Stimulated activated CD4-positive, alpha-beta T cell treated with anti-CD3 and anti-CD28 coated beads, Interleukin-2, amount 100 ng/mL, for 4 hours (primary cell): ENCODE data around the gene CYP4F2.
"Not testable (repeated sequence)": the region's sequence is repeated elsewhere in the genome, so short reads cannot be mapped to it uniquely, and the experiment has no call there.

Experiments used
- DNase-seq: peaks from one replicate; pipeline ENCODE4 v3.0.0-alpha.2; 2020; ENCODE audit warnings: low read depth

CYP4F2 gene, protein sequence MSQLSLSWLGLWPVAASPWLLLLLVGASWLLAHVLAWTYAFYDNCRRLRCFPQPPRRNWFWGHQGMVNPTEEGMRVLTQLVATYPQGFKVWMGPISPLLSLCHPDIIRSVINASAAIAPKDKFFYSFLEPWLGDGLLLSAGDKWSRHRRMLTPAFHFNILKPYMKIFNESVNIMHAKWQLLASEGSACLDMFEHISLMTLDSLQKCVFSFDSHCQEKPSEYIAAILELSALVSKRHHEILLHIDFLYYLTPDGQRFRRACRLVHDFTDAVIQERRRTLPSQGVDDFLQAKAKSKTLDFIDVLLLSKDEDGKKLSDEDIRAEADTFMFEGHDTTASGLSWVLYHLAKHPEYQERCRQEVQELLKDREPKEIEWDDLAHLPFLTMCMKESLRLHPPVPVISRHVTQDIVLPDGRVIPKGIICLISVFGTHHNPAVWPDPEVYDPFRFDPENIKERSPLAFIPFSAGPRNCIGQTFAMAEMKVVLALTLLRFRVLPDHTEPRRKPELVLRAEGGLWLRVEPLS

GRCh38 chr19:15897738-15898276 is at the start of gene CYP4F2:
CYP4F2 (minus strand) TSS chr19:15898074; CDS start chr19:15897611, 463 bp downstream.
- DNase-seq: no peak

GRCh38 chr19:15945301-15945700 is 47.4 kb upstream of the CYP4F2 start:
- no peak for DNase-seq

- DNase-seq: no peak
Measured at GRCh38 chr19:15944401-15944800, 46.5 kb upstream of the CYP4F2 start.

- DNase-seq: no peak
Measured at GRCh38 chr19:15937771-15938170, 39.9 kb upstream of the CYP4F2 start.

- no peak for DNase-seq
Measured at GRCh38 chr19:15936950-15937349, 39.1 kb upstream of the CYP4F2 start.

DNA sequence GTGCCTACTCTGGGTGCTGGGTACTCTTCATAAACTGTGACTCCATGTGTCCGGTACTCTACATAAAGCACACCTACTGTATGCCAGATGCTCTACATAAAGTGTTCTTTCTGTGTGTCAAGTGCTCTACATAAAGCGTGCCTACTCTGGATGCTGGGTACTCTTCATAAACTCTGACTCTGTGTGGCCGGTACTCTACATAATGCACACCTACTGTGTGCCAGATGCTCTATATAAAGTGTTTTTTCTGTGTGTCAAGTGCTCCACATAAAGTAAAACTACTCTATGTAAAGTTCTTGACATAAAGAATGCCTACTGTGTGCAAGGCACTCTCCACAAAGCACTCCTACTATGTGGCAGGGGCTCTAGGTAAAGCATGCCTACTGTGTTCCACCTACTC is 38.3 kb upstream of the CYP4F2 start:
- DNase-seq: no peak

- no peak for DNase-seq
Measured at GRCh38 chr19:15935167-15935702, 37.4 kb upstream of the CYP4F2 start.

DNA sequence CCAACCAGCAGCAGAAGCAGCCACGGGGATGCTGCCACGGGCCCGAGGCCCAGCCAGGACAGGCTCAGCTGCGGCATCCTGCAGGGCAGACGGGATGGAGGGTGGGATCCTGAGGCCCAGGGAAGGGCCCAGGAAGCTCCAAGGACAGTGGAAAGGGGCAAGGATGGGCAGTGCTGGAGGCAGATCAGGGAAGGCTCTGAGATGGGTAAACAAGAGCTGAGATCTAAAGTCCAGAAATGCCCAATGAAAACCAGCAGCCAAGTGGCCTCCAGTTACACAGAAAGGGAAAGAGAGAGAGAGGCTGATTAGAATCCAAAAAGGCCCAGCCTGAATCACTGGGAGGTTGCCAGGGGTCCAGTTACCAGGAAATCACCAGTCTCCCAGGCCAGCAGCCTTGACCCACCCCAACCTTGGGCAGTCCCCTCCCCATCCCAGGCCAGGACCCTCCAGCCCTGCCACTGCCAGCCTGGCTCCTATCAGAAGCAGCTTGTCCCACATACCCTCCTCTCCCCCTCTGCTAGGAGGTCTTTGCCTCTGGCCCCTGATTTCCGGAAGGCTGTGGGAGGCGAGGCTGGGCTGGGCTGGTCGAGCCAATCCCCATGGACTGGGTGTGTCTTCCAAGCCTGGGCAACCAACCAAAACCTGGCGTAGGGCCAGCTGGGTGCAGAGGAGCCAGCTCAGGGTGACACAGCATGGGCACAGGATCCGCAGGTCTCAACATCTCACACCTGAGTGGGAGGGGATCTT is 36.6 kb upstream of the CYP4F2 start, which contains the start of gene CYP4F11:
TSS of gene CYP4F11 (minus strand) at position 198 of the 747 bp plus-strand sequence. CDS start at position 77, 121 bp downstream.
- DNase-seq: no peak

- not testable (repeated sequence) for DNase-seq
Measured at GRCh38 chr19:15933761-15934331, 36.0 kb upstream of the CYP4F2 start.

GRCh38 chr19:15928321-15928720 is 30.4 kb upstream of the CYP4F2 start:
- DNase-seq: no peak

DNA sequence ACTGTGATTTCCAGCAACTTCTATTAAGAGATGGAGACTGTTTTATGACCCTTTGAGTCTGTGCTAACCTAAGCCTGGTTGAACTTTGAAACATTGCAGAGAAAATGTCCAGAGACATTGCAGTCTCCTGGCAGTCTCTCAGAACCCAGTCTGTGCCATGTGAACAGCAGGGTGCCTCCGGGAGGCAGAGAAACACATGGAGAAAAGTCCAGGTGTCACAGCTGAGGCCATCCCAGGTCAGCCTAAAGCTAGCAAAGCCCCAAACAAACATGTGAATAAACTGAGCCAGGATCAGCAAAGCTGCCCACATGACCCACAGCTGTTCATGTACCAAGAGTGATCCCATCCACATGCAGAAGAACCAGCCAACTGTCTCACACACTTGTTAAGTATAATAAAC is 28.6 kb upstream of the CYP4F2 start:
- no peak for DNase-seq

- DNase-seq: no peak
Measured at GRCh38 chr19:15923702-15924101, 25.8 kb upstream of the CYP4F2 start.

DNA sequence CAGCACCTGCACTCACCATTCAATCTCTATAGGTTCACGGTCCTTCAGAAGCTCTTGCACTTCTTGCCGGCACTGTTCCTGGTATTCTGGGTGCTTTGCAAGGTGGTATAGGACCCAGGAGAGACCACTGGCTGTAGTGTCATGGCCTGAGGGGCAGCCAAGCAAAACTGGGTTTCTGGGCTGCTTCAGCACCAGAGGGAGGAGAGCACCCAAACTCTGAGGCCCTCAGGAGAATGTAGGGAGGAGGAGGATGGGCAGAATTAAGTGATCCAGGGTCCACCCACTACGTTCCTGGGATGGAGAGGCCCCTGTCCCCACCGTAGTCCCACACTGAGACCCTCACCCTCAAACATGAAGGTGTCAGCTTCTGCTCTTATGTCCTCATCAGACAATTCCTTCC is 24.1 kb upstream of the CYP4F2 start:
- DNase-seq: no peak

DNA sequence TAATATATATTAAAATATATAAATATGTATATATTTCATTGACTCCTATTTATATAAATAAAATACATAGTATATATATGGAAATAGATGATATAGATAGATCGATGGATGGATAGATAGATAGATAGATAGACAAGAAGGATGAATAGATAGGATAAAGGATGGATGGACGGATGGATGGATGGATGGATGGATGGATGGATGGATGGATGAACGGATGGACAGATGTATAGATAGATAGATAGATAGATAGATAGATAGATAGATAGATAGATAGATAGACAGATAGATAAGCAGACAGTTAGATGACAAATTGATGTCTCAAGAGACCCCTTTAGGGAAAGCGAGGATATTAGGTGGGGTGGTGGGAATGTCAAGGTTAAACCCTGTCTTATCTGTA is 21.4 kb upstream of the CYP4F2 start:
- no peak for DNase-seq

DNA sequence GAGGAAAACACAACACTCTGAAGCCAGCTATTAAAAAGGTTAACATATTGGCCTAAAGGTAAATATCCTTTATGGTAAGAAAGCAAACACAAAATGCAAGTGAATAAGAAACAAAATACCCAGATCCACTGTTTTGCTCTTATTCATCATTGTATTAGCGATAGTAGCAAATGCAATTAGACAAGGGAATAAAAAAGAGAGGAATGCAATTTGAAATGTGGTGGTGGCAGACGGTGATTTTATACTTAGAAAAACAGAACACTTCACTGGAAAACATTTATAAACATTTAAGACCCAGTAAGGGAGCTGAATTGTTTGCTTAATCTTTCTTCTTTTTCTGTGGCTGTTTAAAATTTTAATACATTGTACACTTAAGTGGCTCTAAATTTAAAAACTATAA is 17.2 kb upstream of the CYP4F2 start:
- no peak for DNase-seq

- no peak for DNase-seq
Measured at GRCh38 chr19:15913830-15914229, 16.0 kb upstream of the CYP4F2 start.

- no peak for DNase-seq
Measured at GRCh38 chr19:15913384-15913783, 15.5 kb upstream of the CYP4F2 start.

DNA sequence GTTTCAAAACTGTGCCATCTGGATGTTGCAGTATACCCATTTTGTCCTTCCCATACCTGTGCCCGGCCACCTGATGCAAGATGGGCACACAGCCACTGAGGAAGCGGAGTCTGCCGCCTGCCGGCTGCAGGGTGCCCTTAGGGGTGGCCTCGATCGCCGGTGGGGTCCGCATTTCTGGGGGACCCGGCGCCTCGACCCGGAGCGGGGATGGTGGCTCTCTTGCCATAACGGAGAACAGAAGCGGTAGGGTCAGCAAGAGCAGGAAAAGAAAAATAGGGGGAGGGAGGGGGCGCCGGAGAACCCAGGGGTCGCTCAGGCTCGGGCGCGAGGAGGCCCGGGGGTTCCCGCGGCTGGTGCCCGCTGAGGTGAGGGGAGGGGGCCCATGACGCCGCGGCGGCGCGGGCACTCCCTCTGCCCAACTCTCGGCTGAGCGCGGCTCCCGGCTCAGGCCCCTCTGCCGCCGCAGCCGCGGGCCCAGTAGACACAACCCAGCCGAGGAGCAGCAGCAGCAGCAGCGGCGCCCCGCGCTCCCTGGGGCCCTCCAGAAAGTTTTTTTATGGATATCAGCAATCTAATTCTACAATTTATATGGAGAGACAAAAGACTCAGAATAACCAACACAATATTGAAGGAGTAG is 13.8 kb upstream of the CYP4F2 start:
- no peak for DNase-seq

DNA sequence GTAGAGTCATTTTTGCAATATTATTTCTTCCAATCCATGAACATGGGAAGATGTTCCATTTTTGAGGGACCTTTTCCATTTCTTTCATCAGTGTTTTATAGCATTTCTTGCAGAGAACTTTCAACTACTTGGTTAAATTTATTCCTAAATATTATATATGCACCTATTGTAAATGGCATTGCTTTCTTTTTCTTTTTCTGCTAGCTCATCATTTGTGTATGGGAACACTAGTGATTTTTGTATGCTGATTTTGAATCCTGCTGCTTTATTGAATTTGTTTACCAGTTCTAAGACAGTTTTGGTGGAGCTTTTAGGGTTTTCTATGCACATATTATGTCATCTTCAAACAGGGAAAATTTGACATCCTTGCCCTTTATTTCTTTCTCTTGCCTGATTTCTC is 7.2 kb upstream of the CYP4F2 start:
- no peak for DNase-seq

DNA sequence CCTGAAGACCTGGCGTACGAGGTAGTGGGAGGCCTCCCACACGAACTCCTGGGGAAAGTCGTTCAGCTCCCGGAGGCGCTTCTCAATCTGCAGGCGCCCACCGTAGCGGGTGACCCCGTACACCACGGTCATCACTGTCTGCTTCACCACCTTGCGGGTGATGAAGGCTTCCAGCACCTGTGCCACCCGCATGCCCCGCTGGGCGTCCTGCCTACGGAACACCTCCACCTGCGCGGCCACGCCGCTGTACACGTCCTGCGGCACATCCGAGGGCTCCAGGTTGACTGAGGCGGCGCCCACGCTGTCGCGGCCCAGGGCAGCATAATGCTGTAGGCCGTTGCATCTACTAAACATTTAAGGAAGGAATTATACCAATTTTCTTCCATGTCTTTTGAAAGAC is 5.0 kb upstream of the CYP4F2 start:
- DNase-seq: not testable (repeated sequence)

DNA sequence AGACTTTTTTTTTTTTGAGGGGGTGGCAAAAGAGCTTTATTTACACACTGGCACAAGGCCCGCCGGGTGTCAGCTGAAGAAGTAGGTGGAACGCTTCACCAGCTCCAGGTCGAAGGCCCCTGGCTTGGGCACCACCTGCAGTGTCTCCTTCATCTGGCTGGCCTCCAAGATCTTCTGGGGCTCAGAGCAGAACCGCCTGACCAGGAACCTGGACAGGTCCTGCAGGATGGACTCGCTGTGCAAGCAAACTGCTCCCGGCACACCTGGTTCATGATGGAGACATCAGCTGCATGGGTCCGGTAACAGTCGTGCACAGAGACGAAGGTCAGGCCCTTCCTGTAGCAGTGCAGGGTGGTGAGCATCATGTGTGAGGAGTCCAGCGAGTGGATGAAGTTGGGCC is 4.4 kb upstream of the CYP4F2 start:
- DNase-seq: no peak

GRCh38 chr19:15900504-15900903 is 2.6 kb upstream of the CYP4F2 start:
- DNase-seq: no peak
